Neural cell (in vitro differentiated cells): ENCODE data around the gene SECTM1.

Experiments used
- EP300 ChIP-seq: fragments of 450-650 bp; conservative IDR thresholded peaks from 2 replicates; pipeline ENCODE4 v1.6.1; 2014; ENCODE audit warnings: antibody characterized with exemption, mild to moderate bottlenecking, moderate library complexity; ENCODE audit not compliant: poor library complexity, severe bottlenecking
- EZH2 ChIP-seq: fragments of 200-600, 300-800 bp; shearing (Covaris generic), sonication (generic); IDR thresholded peaks from 2 replicates; pipeline ENCODE4 v1.6.1; 2014; ENCODE audit warnings: antibody characterized with exemption, low read length, borderline replicate concordance, mild to moderate bottlenecking; ENCODE audit not compliant: insufficient read depth, poor library complexity, severe bottlenecking
- MXI1 ChIP-seq: fragments of 450-650 bp; conservative IDR thresholded peaks from 2 replicates; pipeline ENCODE4 v1.6.1; 2014; ENCODE audit warnings: antibody characterized with exemption, mild to moderate bottlenecking; ENCODE audit not compliant: poor library complexity, severe bottlenecking
- POLR2AphosphoS5 ChIP-seq: IDR thresholded peaks from 2 replicates; pipeline ENCODE4 v1.6.1; 2012
- RAD21 ChIP-seq: fragments of 450-650 bp; conservative IDR thresholded peaks from 2 replicates; pipeline ENCODE4 v1.6.1; 2014; ENCODE audit warnings: antibody characterized with exemption, mild to moderate bottlenecking, moderate library complexity
- TF ChIP-seq, protein P1 (sequence below): fragments of 450-650 bp; IDR thresholded peaks from 2 replicates; pipeline ENCODE4 v1.5.1; 2014; ENCODE audit warnings: antibody characterized with exemption, mild to moderate bottlenecking, moderate library complexity; ENCODE audit not compliant: poor library complexity, severe bottlenecking

DNA sequence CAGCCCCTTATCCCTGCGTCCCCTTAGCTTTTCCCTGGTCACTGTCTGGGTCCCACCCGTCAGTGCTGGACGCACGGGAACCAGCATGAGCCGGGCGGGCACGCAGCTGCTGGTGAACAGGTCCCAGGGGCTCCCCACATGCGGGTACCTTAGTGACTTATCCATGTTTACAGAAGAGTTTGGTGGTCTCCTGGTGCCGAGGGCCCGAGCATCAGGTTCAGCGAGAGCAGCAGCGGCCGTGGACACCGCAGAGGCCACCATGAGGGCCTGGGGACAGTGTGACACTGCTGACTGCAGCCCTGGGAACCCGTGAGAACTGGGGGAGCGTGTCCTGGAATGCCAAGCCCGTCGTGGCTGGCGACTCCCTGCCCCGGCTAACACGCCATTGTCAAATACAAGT, 22.7 kb downstream of the SECTM1 start:
- no peak for TF ChIP-seq MXI1
- TF ChIP-seq, protein P1, sequence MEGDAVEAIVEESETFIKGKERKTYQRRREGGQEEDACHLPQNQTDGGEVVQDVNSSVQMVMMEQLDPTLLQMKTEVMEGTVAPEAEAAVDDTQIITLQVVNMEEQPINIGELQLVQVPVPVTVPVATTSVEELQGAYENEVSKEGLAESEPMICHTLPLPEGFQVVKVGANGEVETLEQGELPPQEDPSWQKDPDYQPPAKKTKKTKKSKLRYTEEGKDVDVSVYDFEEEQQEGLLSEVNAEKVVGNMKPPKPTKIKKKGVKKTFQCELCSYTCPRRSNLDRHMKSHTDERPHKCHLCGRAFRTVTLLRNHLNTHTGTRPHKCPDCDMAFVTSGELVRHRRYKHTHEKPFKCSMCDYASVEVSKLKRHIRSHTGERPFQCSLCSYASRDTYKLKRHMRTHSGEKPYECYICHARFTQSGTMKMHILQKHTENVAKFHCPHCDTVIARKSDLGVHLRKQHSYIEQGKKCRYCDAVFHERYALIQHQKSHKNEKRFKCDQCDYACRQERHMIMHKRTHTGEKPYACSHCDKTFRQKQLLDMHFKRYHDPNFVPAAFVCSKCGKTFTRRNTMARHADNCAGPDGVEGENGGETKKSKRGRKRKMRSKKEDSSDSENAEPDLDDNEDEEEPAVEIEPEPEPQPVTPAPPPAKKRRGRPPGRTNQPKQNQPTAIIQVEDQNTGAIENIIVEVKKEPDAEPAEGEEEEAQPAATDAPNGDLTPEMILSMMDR, result no peak
- no peak for TF ChIP-seq EZH2
- no peak for TF ChIP-seq EP300
- no peak for TF ChIP-seq RAD21
- TF ChIP-seq POLR2AphosphoS5, result no peak
